C4-2B (cell line): Measurements from ENCODE around the gene CCDC85C.

Experiments used
- CTCF ChIP-seq: fragments of 450-650 bp; conservative IDR thresholded peaks from 2 replicates; pipeline ENCODE4 v1.5.1; 2017; ENCODE audit warnings: mild to moderate bottlenecking
- ZFX ChIP-seq: fragments of 450-650 bp; IDR thresholded peaks from 2 replicates; pipeline ENCODE4 v1.6.1; 2017

GRCh38 chr14:99512110-99512449 lies 91.9 kb downstream of the CCDC85C start:
- TF ChIP-seq CTCF, result no peak
- no peak for TF ChIP-seq ZFX
